Duodenal mucosa (tissue), 2 donors: ENCODE results near the gene COL23A1.
"Not testable (repeated sequence)": the region's sequence is repeated elsewhere in the genome, so short reads cannot be mapped to it uniquely, and the experiment has no call there.

Source experiments
- H3K27ac ChIP-seq: one replicate; pipeline ENCODE4 v1.7.0; 2013; ENCODE audit warnings: low read depth, low read length
- H3K27me3 ChIP-seq, 2 donors: one replicate each; pipeline ENCODE4 v1.7.0; 2013; ENCODE audit warnings: low read length in 2 of 2, control low read depth in 1 of 2; ENCODE audit not compliant: insufficient read depth in 2 of 2, control insufficient read depth in 1 of 2
- H3K36me3 ChIP-seq, 2 donors: one replicate each; pipeline ENCODE4 v1.7.0; 2013; ENCODE audit warnings: low read length in 2 of 2, control low read depth in 1 of 2; ENCODE audit not compliant: insufficient read depth in 2 of 2, control insufficient read depth in 1 of 2
- H3K4me1 ChIP-seq, 2 donors: one replicate each; pipeline ENCODE4 v1.7.0; 2013; ENCODE audit warnings: low read length in 2 of 2, control low read depth in 1 of 2; ENCODE audit not compliant: insufficient read depth in 2 of 2, control insufficient read depth in 1 of 2
- H3K4me3 ChIP-seq, 2 donors: one replicate each; pipeline ENCODE4 v1.7.0; 2013; ENCODE audit warnings: low read length in 2 of 2, low read depth in 1 of 2
- H3K9ac ChIP-seq, 2 donors: one replicate each; pipeline ENCODE4 v1.7.0; 2013; ENCODE audit warnings: low read length in 2 of 2, low read depth in 1 of 2
- H3K9me3 ChIP-seq, 2 donors: one replicate each; pipeline ENCODE4 v1.7.0; 2013; ENCODE audit warnings: low read length in 2 of 2, control low read depth in 1 of 2; ENCODE audit not compliant: control insufficient read depth in 1 of 2

Gene COL23A1

DNA sequence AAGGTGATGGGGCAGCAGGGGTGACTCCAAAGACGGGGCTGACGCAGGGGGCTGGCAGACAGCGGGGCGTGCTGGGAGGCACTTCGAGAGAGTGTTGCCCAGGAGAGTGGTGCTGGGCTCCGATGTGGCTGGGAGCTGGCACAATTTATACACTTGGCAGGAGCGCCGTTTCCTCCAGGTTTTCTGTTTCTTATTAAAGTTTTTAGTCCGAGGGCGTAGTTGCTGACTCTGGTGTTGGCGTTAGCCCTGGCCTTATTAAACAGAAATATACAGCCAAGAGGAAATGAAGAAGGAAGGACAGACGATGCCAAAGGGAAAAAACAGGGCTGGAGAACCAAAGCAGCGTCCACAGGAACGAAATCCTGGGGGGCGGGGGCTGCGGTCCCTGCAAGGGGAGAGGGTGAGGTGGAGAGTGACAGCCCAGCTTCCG is 218.0 kb downstream of the COL23A1 start:
- Histone ChIP-seq H3K4me3 (no peak overlapping the region), H3K27me3 (no peaks in the 10 kb centered on the region), H3K9ac (no peak overlapping the region), H3K36me3 (no peaks in the 10 kb centered on the region), H3K4me1 (no peaks in the 10 kb centered on the region), H3K27ac (no peak overlapping the region), H3K9me3 (no peaks in the 10 kb centered on the region)

DNA sequence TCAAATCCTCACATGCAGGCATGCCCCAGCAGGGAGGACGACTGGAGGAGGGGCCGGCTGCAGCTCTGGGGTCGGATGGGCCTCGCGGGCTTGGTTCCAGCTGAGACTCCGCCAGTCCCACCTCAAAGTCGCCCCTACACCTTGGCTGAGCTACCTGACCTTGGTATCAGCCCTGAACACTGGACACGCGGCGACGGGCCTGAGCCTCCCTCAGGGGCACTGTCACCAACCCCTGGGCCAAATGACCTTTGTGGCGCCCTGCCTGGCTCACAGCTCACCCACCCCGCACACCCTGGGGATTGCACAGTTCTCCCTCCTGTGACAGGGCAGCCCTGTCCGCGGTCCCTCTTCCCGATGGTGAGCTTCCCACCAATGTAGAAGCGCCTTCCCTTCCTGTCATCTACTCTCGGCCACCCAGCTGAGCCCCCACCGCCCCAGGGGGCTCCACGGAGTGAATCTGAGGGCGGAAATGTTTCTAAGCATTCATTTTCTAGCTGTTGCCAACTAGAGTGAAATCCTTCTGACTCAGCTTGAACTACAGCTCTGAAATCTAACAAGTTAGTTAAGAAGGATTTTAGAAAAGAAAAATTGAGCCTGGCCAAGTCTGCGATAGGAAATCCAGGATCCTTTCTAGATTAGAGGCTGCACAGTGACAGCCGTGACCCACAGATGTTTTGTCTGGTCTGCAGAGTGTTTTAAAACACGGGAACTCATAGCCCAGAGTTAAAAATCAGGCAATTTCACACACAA is 218.7 kb downstream of the COL23A1 start:
- Histone ChIP-seq H3K9ac (no peak overlapping the region), H3K4me3 (no peak overlapping the region), H3K4me1 (no peaks in the 10 kb centered on the region), H3K27me3 (no peaks in the 10 kb centered on the region), H3K27ac (no peak overlapping the region), H3K36me3 (no peaks in the 10 kb centered on the region), H3K9me3 (no peaks in the 10 kb centered on the region)

DNA sequence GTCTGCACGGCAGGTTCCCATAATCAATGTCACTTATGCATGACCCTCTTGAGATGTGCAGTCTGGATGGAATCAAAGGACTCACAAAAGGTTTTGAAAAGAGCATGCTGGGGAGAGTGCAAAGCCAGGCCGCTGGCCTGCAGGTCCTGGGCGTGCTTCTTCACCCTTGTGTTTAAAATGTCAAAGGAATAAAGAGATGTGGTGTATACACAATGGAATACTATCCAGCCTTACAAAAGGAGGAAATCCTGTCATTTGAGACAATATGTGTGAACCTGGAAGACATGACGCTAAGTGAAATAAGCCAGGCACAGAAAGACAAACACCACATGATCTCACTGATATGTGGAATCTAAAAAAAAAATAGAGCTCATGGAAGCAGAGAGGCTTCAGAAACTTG is 220.1 kb downstream of the COL23A1 start:
- Histone ChIP-seq H3K9me3 (no peaks in the 10 kb centered on the region), H3K4me3 (no peak overlapping the region), H3K27me3 (no peaks in the 10 kb centered on the region), H3K36me3 (no peaks in the 10 kb centered on the region), H3K9ac (no peak overlapping the region), H3K27ac (no peak overlapping the region), H3K4me1 (no peaks in the 10 kb centered on the region)

DNA sequence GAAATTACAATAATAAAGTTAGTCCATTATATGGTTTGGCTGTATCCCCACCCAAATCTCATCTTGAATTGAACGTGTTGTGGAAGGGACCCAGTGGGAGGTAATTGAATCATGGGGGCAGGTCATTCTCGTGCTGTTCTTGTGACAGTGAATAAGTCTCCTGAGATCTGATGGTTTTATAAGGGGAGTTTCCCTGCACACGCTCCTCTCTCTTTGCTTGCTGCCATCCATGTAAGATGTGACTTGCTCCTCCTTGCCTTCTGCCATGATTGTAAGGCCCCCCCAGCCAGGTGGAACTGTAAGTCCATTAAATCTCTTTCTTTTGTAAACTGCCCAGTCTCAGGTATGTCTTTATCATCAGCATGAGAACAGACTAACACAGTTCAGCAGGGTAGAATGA is 220.7 kb downstream of the COL23A1 start:
- not testable (repeated sequence) for H3K27ac ChIP-seq, H3K4me1 ChIP-seq, H3K27me3 ChIP-seq, H3K9me3 ChIP-seq, H3K9ac ChIP-seq, H3K4me3 ChIP-seq, H3K36me3 ChIP-seq

- Histone ChIP-seq H3K9me3 (no peaks in the 10 kb centered on the region), H3K27ac (no peak overlapping the region)
These were observed 221.4 kb downstream of the COL23A1 start for GRCh38 chr5:178368716-178369300.

DNA sequence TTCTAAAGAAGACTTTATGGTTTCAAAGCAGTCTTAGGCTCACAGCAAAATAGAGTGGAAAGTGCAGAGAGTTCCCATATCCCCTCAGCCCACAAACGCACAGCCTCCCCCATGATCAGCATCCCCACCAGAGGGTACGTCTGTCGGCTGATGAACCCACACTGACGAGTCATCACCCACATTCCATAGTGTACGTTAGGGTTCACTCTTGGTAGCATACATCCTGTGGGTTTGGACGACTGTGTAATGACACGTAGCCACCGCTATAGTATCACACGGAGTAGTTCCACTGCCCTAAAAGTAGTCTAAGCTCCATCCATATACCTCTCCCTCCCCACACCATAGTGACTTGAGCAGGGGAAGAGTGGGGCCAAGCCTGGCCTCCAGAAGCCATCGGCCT is 221.9 kb downstream of the COL23A1 start:
- Histone ChIP-seq H3K4me3 (no peak overlapping the region), H3K4me1 (no peaks in the 10 kb centered on the region), H3K9ac (no peak overlapping the region), H3K36me3 (no peaks in the 10 kb centered on the region), H3K9me3 (no peaks in the 10 kb centered on the region), H3K27me3 (no peaks in the 10 kb centered on the region), H3K27ac (no peak overlapping the region)

More at GRCh38 chr5:178368716-178369300, 221.4 kb downstream of the COL23A1 start:
- no peaks in the 10 kb centered on the region for H3K36me3 ChIP-seq
- H3K27me3 ChIP-seq = no peaks in the 10 kb centered on the region
- no peaks in the 10 kb centered on the region for H3K4me1 ChIP-seq
- H3K9ac ChIP-seq = no peak overlapping the region
- H3K4me3 ChIP-seq = no peak overlapping the region

GRCh38 chr5:178367736-178368120 is 222.5 kb downstream of the COL23A1 start:
- no peaks in the 10 kb centered on the region for H3K4me1 ChIP-seq
- H3K9ac ChIP-seq = no peak overlapping the region
- H3K27me3 ChIP-seq = no peaks in the 10 kb centered on the region
- no peak overlapping the region for H3K27ac ChIP-seq
- no peak overlapping the region for H3K4me3 ChIP-seq
- no peaks in the 10 kb centered on the region for H3K36me3 ChIP-seq
- H3K9me3 ChIP-seq = no peaks in the 10 kb centered on the region

DNA sequence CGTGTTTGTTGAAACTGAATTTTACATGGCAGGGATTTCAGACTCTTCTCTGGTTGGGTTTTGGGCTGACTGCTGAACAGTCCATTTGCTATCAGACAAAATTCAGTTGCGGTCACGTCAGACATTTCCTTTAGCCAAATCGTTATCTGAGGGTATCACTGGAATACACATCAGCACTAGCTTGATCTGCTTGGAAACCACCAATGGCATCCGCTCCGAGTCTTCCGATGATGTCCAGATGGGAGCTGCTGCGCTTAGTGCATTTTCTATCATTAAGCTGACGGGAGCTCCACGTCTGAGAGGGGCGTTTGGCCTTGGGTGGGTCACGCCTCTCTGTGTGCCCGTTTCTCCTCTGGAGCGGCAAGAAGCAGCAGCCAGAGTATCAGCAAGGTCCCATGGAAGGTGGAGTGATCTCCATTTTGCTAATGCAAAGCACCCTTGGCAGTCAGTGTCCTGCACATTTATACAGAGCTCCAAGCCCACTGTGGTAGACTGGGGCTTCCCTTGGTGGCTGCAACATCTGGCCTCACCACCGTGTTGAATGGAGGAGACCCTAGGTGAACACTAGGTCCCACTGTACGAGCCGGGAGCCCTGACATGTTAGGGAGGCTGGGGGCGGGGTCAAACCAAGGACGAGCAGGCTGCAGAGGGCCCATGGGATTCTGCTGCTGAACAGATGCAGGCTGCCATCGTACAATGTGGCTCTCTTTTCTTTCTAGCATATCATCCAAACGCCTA is 223.0 kb downstream of the COL23A1 start:
- Histone ChIP-seq H3K9ac (no peak overlapping the region), H3K4me1 (no peaks in the 10 kb centered on the region), H3K36me3 (no peaks in the 10 kb centered on the region), H3K27ac (no peak overlapping the region), H3K4me3 (no peak overlapping the region), H3K27me3 (no peaks in the 10 kb centered on the region), H3K9me3 (no peaks in the 10 kb centered on the region)

GRCh38 chr5:178365501-178366440 is 224.4 kb downstream of the COL23A1 start:
- Histone ChIP-seq H3K9ac (no peak overlapping the region), H3K36me3 (no peaks in the 10 kb centered on the region), H3K4me3 (no peak overlapping the region), H3K4me1 (no peaks in the 10 kb centered on the region), H3K27ac (no peak overlapping the region), H3K9me3 (no peaks in the 10 kb centered on the region), H3K27me3 (no peaks in the 10 kb centered on the region)
